Mesothelial cell of epicardium (in vitro differentiated cells): Measurements from ENCODE around the gene SPATA6. TPM values are rescaled to one million over a fixed set of nuclear protein-coding genes. Genes with fewer than 3 reads are reported as not detected.
A peak's percentile ranks its signal among the peaks of the same experiment; 100 is the strongest.
"Not testable (repeated sequence)": the region's sequence is repeated elsewhere in the genome, so short reads cannot be mapped to it uniquely, and the experiment has no call there.

Experiments
- DNase-seq, 2 experiments: peaks; one replicate each; pipeline ENCODE4 v3.0.0; 2021; ENCODE audit warnings: low spot score in 2 of 2; ENCODE audit not compliant: unreplicated experiment in 2 of 2
- H3K27ac Mint-ChIP-seq: 2 replicates; pipeline ENCODE4 v1.8.0; 2021; ENCODE audit warnings: mixed read lengths
- H3K27me3 Mint-ChIP-seq: 2 replicates; pipeline ENCODE4 v1.8.0; 2021; ENCODE audit warnings: low read depth, mixed read lengths
- H3K36me3 Mint-ChIP-seq: 2 replicates; pipeline ENCODE4 v1.8.0; 2021; ENCODE audit warnings: mixed read lengths
- H3K4me1 Mint-ChIP-seq: 2 replicates; pipeline ENCODE4 v1.8.0; 2021; ENCODE audit warnings: mixed read lengths
- H3K4me3 Mint-ChIP-seq: 2 replicates; pipeline ENCODE4 v1.8.0; 2021; ENCODE audit warnings: mild to moderate bottlenecking, moderate library complexity, mixed read lengths
- H3K9me3 Mint-ChIP-seq: 2 replicates; pipeline ENCODE4 v1.8.0; 2021; ENCODE audit warnings: mixed read lengths
- total RNA-seq: library from RNA; stranded (reverse); gene quantifications from 3 replicates; pipeline ENCODE4 v1.2.1, GENCODE V29; 2021
- TF ChIP-seq, protein P1 (sequence below): fragments of 200-600 bp; sonication (generic); IDR thresholded peaks from one replicate; pipeline ENCODE4 v1.5.0; 2021; ENCODE audit warnings: antibody characterized with exemption; ENCODE audit not compliant: unreplicated experiment

Gene SPATA6
- total RNA-seq, result 17.7 to 18.1 TPM (median 17.9 TPM) in 3 replicates

DNA sequence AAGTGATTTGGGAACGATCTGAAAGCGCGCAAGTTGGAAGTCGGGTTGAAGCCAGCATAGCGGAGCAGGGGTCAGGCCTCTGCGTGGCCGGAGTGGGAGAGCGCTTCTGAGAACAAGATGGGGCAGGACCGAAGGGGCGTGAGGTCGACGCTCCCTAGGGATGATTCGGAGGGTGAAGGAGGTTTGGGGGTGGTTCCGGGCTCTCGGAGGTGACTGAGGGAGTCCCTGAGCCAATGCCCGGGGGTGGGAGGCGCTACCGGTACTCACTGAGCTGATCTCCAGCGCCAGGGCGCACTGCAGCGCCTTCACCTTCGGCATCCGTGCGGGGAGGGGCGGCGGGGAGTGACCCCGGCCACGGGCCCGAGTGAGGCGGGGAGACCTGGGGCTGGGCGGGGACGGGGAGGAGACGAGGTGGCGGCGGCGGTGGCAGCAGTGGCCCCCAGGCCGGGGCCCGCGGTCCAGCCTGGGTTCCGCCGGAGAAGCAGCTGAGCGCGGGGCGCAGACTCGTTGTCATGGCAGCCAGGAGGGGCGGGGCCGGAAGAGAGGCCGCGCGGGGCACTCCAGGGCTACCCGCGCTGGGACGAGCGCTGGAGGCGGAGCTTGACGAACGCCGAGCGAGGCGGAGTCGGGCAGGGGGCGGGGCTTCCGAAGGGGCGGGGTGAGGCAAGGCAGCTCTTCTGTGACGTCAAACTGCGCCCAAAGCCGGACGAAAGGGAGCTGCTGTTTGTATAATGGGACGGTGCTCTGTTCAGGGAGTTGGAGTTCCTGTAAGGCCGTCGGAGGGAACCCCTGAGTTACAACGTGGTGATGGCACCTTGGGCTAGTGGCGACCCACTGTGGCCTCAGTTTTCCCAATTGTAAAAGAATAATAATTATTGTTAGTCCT is at the start of gene SPATA6:
TSS of gene SPATA6 (minus strand) at position 514 of the 886 bp plus-strand sequence. CDS start at position 318, 196 bp downstream.
- no peaks in the 10 kb centered on the region for H3K36me3 Mint-ChIP-seq
- peak within 1 kb of the TSS; percentile 90 for H3K4me3 Mint-ChIP-seq
- H3K27me3 Mint-ChIP-seq, result no peaks in the 10 kb centered on the region
- H3K4me1 Mint-ChIP-seq, result peaks cover 30% of the 10 kb centered on the region
- peak within 1 kb of the TSS; percentile 94 for H3K27ac Mint-ChIP-seq
- TF ChIP-seq, protein P1, sequence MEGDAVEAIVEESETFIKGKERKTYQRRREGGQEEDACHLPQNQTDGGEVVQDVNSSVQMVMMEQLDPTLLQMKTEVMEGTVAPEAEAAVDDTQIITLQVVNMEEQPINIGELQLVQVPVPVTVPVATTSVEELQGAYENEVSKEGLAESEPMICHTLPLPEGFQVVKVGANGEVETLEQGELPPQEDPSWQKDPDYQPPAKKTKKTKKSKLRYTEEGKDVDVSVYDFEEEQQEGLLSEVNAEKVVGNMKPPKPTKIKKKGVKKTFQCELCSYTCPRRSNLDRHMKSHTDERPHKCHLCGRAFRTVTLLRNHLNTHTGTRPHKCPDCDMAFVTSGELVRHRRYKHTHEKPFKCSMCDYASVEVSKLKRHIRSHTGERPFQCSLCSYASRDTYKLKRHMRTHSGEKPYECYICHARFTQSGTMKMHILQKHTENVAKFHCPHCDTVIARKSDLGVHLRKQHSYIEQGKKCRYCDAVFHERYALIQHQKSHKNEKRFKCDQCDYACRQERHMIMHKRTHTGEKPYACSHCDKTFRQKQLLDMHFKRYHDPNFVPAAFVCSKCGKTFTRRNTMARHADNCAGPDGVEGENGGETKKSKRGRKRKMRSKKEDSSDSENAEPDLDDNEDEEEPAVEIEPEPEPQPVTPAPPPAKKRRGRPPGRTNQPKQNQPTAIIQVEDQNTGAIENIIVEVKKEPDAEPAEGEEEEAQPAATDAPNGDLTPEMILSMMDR, result no peak
- DNase-seq, result peak; percentile 93 to 97
- peaks cover 16% of the 10 kb centered on the region for H3K9me3 Mint-ChIP-seq

DNA sequence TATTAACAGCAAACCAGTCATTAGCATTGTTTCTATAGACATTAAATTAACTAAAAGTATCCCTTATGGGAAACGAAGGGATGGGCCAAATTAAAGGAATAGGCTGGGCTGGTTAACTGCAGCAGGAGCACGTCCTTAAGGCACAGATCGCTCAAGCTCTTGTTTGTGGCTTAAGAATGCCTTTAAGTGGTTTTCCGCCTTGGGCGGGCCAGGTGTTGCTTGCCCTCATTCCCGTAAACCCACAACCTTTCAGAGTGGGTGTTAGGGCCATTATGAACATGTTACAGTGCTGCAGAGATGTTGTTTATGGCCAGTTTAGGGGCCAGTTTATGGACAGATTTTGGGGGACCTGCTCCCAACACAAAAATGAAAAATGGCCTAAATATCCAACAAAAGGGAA is 47.9 kb upstream of the SPATA6 start:
- not testable (repeated sequence) for DNase-seq, H3K4me1 Mint-ChIP-seq, H3K27ac Mint-ChIP-seq, H3K36me3 Mint-ChIP-seq, H3K9me3 Mint-ChIP-seq, H3K4me3 Mint-ChIP-seq
- H3K27me3 Mint-ChIP-seq, result peaks cover 42% of the 10 kb centered on the region

GRCh38 chr1:48506870-48507269 is 34.9 kb upstream of the SPATA6 start:
- DNase-seq, result no peak
- no peak overlapping the region for H3K27ac Mint-ChIP-seq
- TF ChIP-seq, protein P1, result no peak
- no peak overlapping the region for H3K4me3 Mint-ChIP-seq
- H3K4me1 Mint-ChIP-seq, result no peaks in the 10 kb centered on the region
- peaks cover 29% of the 10 kb centered on the region for H3K27me3 Mint-ChIP-seq
- no peaks in the 10 kb centered on the region for H3K9me3 Mint-ChIP-seq
- no peaks in the 10 kb centered on the region for H3K36me3 Mint-ChIP-seq

GRCh38 chr1:48500541-48501450 is 28.8 kb upstream of the SPATA6 start:
- Mint-ChIP-seq H3K4me1 (peaks cover 4% of the 10 kb centered on the region), H3K27ac (no peak overlapping the region), H3K36me3 (no peaks in the 10 kb centered on the region), H3K27me3 (peaks cover 17% of the 10 kb centered on the region), H3K9me3 (no peaks in the 10 kb centered on the region), H3K4me3 (no peak overlapping the region)
- no peak for DNase-seq
- TF ChIP-seq, protein P1, result no peak

- Mint-ChIP-seq H3K9me3 (no peaks in the 10 kb centered on the region), H3K36me3 (no peaks in the 10 kb centered on the region), H3K4me1 (peaks cover 7% of the 10 kb centered on the region), H3K4me3 (no peak overlapping the region), H3K27me3 (peaks cover 14% of the 10 kb centered on the region), H3K27ac (no peak overlapping the region)
- no peak for DNase-seq
- TF ChIP-seq, protein P1, result no peak
Measured at GRCh38 chr1:48499211-48499735, 27.3 kb upstream of the SPATA6 start.
